HG02970 (cell line): ENCODE measurements around the gene GJD3.

Experiments used
- ATAC-seq: cut with Tn5 transposase; IDR thresholded peaks from one replicate; pipeline ENCODE4 v1.9.1; 2021; ENCODE audit warnings: mild to moderate bottlenecking, moderate library complexity, moderate number of reproducible peaks; ENCODE audit not compliant: unreplicated experiment, low FRiP score

The GJD3 gene

GRCh38 chr17:40343219-40344119, 21.1 kb downstream of the GJD3 start:
- no peak for ATAC-seq

DNA sequence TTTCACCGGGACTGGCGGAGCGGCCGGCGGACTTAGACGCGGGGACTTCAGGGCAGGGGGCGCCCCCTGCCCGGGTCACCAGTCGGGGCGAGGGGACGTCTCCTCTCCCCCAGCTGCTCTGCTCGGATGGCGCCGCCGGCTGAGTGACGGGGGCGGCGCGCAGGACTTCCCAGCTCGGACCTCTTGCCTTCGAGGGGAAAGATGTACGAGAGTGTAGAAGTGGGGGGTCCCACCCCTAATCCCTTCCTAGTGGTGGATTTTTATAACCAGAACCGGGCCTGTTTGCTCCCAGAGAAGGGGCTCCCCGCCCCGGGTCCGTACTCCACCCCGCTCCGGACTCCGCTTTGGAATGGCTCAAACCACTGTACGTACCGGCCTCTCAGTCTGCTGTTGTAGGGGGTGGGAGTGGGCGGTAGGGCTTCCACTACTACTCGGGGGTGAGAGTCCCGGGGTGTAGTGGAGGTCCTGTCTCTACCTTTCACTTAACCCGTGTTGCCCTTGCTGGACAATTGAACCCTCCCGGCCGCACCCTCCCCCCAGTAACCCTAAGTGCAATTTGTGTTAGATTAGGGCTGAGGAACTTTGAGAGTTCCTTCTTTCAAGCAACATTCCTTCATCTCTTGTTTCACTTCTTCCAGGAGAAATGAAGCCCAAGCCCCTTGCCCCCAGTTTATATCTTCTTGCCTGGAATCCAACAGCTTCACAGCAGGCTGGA, 21.9 kb downstream of the GJD3 start:
- no peak for ATAC-seq

- ATAC-seq, result no peak
Measured at GRCh38 chr17:40341808-40342503, 22.6 kb downstream of the GJD3 start.

GRCh38 chr17:40340880-40341807, 23.4 kb downstream of the GJD3 start:
- ATAC-seq, result no peak

- ATAC-seq, result no peak
Measured at GRCh38 chr17:40340327-40340726, 24.2 kb downstream of the GJD3 start.

DNA sequence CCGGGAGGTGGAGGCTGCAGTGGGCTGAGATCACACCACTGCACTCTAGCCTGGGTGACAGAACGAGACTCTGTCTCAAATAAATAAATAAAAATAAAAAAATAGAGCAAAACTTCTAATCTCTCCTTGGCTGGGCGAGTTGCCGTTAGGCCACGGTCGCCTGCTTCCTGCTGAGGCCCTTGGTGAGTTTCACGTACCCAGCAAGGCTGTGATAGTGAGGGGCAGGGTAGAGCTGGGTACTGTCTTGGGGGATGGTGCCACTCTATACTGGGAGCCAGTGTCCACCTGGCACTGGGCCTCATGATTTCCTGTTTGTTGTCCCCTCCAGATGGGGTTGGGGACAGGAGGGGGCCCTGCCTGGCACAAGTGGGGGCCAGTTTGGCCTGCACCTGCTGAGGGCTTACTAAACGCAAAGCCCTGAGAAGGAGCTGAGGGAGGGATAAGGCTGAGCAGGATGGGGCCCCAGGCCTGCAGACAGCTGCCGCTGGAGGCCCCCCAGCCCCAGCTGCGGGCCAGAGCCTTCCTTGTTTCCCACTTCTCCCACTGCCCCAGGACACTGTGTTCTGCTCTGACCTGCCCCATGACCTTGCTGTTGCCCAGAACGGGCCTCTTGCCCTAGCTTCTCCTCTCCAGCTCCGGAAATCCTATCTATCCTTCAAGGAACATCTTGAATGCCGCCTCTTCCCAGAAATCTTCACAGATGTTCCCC, 25.4 kb downstream of the GJD3 start:
- ATAC-seq, result no peak

GRCh38 chr17:40338058-40338457, 26.5 kb downstream of the GJD3 start:
- no peak for ATAC-seq

GRCh38 chr17:40337351-40337750, 27.2 kb downstream of the GJD3 start:
- ATAC-seq, result no peak

GRCh38 chr17:40335620-40336019, 28.9 kb downstream of the GJD3 start:
- ATAC-seq, result no peak

DNA sequence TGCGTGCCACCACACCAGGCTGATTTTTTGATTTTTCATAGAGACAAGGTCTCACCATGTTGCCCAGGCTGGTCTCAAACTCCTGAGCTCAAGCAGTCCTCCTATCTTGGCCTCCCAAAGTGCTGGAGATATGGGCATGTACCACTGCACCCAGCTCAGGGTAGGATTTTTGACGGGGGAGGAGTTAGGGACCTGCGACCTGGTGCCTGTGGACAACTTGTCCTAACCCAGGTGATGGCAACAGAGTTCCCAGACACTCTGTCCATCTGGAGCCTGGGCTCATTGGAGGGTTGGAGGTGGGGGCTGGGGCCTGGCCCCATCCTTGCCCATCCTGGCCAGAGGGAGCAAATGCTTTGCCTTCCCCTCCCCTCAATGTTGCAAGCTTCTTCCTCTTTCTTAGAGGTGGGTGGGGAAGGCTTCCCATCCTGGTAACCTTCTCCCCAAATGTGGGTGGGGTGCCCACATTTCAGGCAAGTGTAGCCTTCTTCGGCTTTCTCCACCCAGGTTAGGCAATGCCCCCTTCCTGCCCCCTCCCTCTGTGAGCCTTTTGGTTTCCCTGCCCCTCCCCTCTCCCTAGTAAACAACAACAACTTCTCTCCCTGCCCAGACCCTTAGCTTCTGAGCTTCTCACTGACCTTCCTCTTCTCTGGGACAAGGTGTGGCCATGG, 30.6 kb downstream of the GJD3 start:
- no peak for ATAC-seq

- no peak for ATAC-seq
Measured at GRCh38 chr17:40331743-40332641, 32.5 kb downstream of the GJD3 start.

DNA sequence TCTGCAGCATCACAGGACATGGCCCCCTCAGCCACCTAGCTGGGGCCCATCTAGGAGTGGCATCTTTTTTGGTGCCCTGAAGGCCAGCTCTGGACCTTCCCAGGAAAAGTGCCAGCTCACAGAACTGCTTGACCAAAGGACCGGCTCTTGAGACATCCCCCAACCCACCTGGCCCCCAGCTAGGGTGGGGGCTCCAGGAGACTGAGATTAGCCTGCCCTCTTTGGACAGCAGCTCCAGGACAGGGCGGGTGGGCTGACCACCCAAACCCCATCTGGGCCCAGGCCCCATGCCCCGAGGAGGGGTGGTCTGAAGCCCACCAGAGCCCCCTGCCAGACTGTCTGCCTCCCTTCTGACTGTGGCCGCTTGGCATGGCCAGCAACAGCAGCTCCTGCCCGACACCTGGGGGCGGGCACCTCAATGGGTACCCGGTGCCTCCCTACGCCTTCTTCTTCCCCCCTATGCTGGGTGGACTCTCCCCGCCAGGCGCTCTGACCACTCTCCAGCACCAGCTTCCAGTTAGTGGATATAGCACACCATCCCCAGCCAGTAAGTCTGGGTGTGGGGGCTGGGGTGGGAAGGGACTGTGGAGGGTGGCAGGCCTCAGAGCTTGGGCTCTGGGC, 33.6 kb downstream of the GJD3 start:
- no peak for ATAC-seq

- ATAC-seq, result no peak
Measured at GRCh38 chr17:40329839-40330794, 34.4 kb downstream of the GJD3 start.

DNA sequence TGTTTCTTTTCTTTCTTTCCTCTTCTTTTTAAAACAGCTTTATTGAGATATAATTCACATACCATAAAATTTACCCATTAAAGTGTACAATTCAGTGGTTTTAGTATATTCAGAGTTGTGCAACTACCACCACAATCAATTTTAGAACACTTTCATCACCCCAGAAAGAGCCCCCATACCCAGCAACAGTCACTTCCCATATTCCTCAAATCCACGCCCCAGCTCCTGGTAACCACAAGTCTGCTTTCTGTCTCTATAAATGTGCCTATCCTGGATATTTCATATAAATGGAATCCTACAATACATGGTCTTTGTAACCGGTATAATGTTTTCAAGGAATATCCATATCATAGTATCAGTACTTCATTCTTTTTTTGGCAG, 36.2 kb downstream of the GJD3 start:
- no peak for ATAC-seq

DNA sequence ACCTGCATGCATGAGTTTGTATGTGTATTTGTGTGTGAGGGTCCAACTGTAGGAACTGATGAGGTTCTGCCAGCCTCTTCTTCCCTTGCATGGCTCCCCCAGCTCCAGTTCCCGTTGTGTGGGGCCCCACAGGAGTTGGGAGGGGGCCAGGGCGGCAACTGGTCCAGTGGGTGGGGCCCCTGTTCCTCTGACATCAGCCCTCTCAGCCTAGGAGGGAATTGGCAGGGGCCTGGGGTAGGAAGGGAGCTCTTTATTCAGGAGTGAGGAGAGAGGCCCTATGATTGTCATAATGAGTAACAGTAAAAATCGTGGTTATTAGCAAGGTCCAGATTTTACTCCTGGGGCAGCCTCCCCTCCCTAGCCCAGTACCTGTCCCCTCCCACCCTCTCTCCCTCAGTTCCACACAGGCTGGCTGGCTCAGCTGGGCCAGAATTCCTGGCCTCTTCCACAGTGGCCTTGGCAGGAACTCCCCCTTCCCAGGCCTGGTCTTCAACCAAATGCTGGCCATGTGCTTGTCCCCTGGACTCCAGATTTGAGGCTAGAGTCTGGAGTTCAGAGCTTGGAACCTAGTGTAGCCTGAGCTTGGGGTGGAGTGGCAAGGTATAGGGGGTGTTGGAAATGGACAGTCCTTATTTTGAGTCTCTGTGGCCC, 36.7 kb downstream of the GJD3 start:
- ATAC-seq, result no peak

- no peak for ATAC-seq
Measured at GRCh38 chr17:40327244-40327729, 37.2 kb downstream of the GJD3 start.
